Measurements from ENCODE around the gene ZNF91. TPM values are rescaled to one million over a fixed set of nuclear protein-coding genes. Genes with fewer than 3 reads are reported as not detected.

Gene ZNF91
- total and polyA plus RNA-seq, 9 of the 15 experiments (the other 6 are each of a cell fraction or from before 2014, with no cell fraction given), result 1.0 to 6.7 (median 3.2) TPM

GRCh38 chr19:23404676-23405075, 9.4 kb upstream of the ZNF91 start:
- H3K9me1 ChIP-seq (ENCODE audit: control insufficient read depth, insufficient read depth, low read length), result no peaks in the 10 kb centered on the region
- no peak overlapping the region for H3K4me3 ChIP-seq
- in situ Hi-C loops (cut with MboI) (no loop called here), intact Hi-C loops (cut with micrococcal nuclease) (no loop called here)
- FAIRE-seq (no peak), DNase-seq (ENCODE audit: extremely low read depth in 1 of 4, low spot score in 3 of 4) (no peak), ATAC-seq (no peak)
- 0% methylated on average over 1 of the region's 1 CpG for WGBS (ENCODE audit: insufficient coverage, low coverage, missing lambda C conversion rate)
- CTCF ChIA-PET (ENCODE audit: low intra/inter-chr PET ratio), result no interaction called here
- H3K36me3 ChIP-seq (ENCODE audit: control insufficient read depth, insufficient read depth, low read length), result no peaks in the 10 kb centered on the region
- no peaks in the 10 kb centered on the region for H3K79me2 ChIP-seq (ENCODE audit: control insufficient read depth, insufficient read depth, low read length)
- H3K27me3 ChIP-seq (ENCODE audit: control insufficient read depth in 2 of 2, insufficient read depth in 2 of 2, low read length in 2 of 2), result no peaks in the 10 kb centered on the region
- POLR2A ChIA-PET, result no interaction called here
- TF ChIP-seq MED1 (CRISPR knock-in tag; IDR thresholded peaks at IDR 0.05; ENCODE audit: borderline replicate concordance) (no peak), TRIM25 (IDR thresholded peaks at IDR 0.05; ENCODE audit: borderline replicate concordance) (no peak), MAFK (IDR thresholded peaks at IDR 0.05; ENCODE audit: low read length) (peak; percentile 66), DMBX1 (CRISPR knock-in tag; IDR thresholded peaks at IDR 0.05; ENCODE audit: borderline replicate concordance) (no peak), NR2C2 (CRISPR knock-in tag; IDR thresholded peaks at IDR 0.05) (no peak), NR2C2 (tag; IDR thresholded peaks at IDR 0.05) (no peak), MAFG (tag; conservative IDR thresholded peaks at IDR 0.05) (0 out of 2 replicates have a peak, but pooled peaks have one; percentile 14), ZNF3 (CRISPR knock-in tag; IDR thresholded peaks at IDR 0.05) (no peak), CBX8 (IDR thresholded peaks at IDR 0.05; ENCODE audit: borderline replicate concordance, extremely low read depth, low read depth, low read length, poor library complexity, severe bottlenecking) (no peak), ZNF175 (CRISPR knock-in tag; IDR thresholded peaks at IDR 0.05; ENCODE audit: low read depth) (no peak), STAT5A (IDR thresholded peaks at IDR 0.05; ENCODE audit: borderline replicate concordance, low read length) (no peak), MEF2A (IDR thresholded peaks at IDR 0.05; ENCODE audit: control insufficient read depth, low read depth, low read length) (no peak), PKNOX1 (IDR thresholded peaks at IDR 0.05) (no peak), MAFF (IDR thresholded peaks at IDR 0.05; ENCODE audit: low read length) (peak; percentile 47; the same call in 1 of the 2 replicates), IRF9 (tag; IDR thresholded peaks at IDR 0.05) (no peak), NR3C1 (CRISPR knock-in tag; IDR thresholded peaks at IDR 0.05) (no peak)
- H3K4me2 ChIP-seq (ENCODE audit: insufficient read depth, low read length), result no peak overlapping the region
- no peak overlapping the region for H3K27ac ChIP-seq (ENCODE audit: extremely low read depth, low read depth, low read length)
- BruUV-seq (replicated peaks), result no TSS peak
- no peak overlapping the region for H2AFZ ChIP-seq (ENCODE audit: low read depth, low read length)
- H4K20me1 ChIP-seq (replicated peaks; ENCODE audit: control insufficient read depth, insufficient read depth, low read length), result no peaks in the 10 kb centered on the region
- no peaks in the 10 kb centered on the region; the same call in 1 of the 2 replicates for H3K9me3 ChIP-seq (replicated peaks; ENCODE audit: control insufficient read depth, insufficient read depth, low read depth, low read length)
- H3K9ac ChIP-seq (ENCODE audit: insufficient read depth in 1 of 2, low read depth in 2 of 2, low read length in 2 of 2), result no peak overlapping the region
- no peaks in the 10 kb centered on the region for H3K4me1 ChIP-seq (replicated peaks in 1 of 2; ENCODE audit: control insufficient read depth in 2 of 2, insufficient read depth in 2 of 2, low read length in 2 of 2)

All from K562 (cell line).